SK-N-MC (cell line): Measurements from ENCODE around the gene CCDC78.
"Not testable (repeated sequence)": the region's sequence is repeated elsewhere in the genome, so short reads cannot be mapped to it uniquely, and the experiment has no call there.

ENCODE experiments used
- DNase-seq: peaks from one replicate; pipeline ENCODE4 v3.0.0-alpha.2; 2011; ENCODE audit warnings: low read depth, low spot score
- H3K27ac ChIP-seq: fragments of 200-600 bp; sonication (generic); 2 replicates; pipeline ENCODE4 v1.5.1; 2016; ENCODE audit warnings: mixed run types
- H3K36me3 ChIP-seq: fragments of 200-600 bp; sonication (generic); 2 replicates; pipeline ENCODE4 v1.6.1; 2017; ENCODE audit warnings: antibody characterized with exemption, low read length, mixed read lengths; ENCODE audit not compliant: insufficient read depth
- H3K4me3 ChIP-seq: fragments of 200-600 bp; sonication (generic); 2 replicates; pipeline ENCODE4 v1.5.1; 2016
- H3K9ac ChIP-seq: fragments of 200-600 bp; sonication (generic); 2 replicates; pipeline ENCODE4 v1.8.0; 2017; ENCODE audit warnings: mixed run types, mixed read lengths; ENCODE audit not compliant: insufficient read length
- H3K9me3 ChIP-seq: fragments of 200-600 bp; sonication (generic); 2 replicates; pipeline ENCODE4 v1.6.1; 2017; ENCODE audit warnings: low read depth, mild to moderate bottlenecking, antibody characterized with exemption, low read length, moderate library complexity, mixed read lengths
- EZH2 ChIP-seq: fragments of 200-600 bp; sonication (generic); IDR thresholded peaks from one replicate; pipeline ENCODE4 v1.6.1; 2017; ENCODE audit warnings: antibody characterized with exemption
- FOXP2 ChIP-seq: optimal IDR thresholded peaks from 2 replicates; pipeline ENCODE3; 2011; ENCODE audit warnings: mild to moderate bottlenecking, moderate library complexity; ENCODE audit not compliant: insufficient read depth; ENCODE audit errors: extremely low read length, control extremely low read depth
- POLR2AphosphoS5 ChIP-seq: IDR thresholded peaks from 2 replicates; pipeline ENCODE4 v1.6.1; 2012; ENCODE audit warnings: mild to moderate bottlenecking, low read depth, low read length, borderline replicate concordance

Gene CCDC78

GRCh38 chr16:761625-762513 lies 35.6 kb upstream of the CCDC78 start:
- no peak overlapping the region for H3K27ac ChIP-seq
- H3K36me3 ChIP-seq, result no peaks in the 10 kb centered on the region
- TF ChIP-seq EZH2, result no peak
- no peak for TF ChIP-seq POLR2AphosphoS5
- TF ChIP-seq FOXP2, result no peak
- H3K9me3 ChIP-seq, result no peaks in the 10 kb centered on the region
- no peak overlapping the region for H3K4me3 ChIP-seq
- H3K9ac ChIP-seq, result no peak overlapping the region
- no peak for DNase-seq

GRCh38 chr16:760545-761343 lies 34.5 kb upstream of the CCDC78 start, which contains the start of gene MSLN:
Gene MSLN (plus strand): TSS chr16:760734. CDS start chr16:762681, 1,947 bp downstream.
- H3K9me3 ChIP-seq, result no peaks in the 10 kb centered on the region
- no peak within 1 kb of the TSS for H3K9ac ChIP-seq
- no peak within 1 kb of the TSS for H3K4me3 ChIP-seq
- no peak within 1 kb of the TSS for H3K27ac ChIP-seq
- TF ChIP-seq EZH2 (no peak), POLR2AphosphoS5 (no peak), FOXP2 (no peak)
- no peaks in the 10 kb centered on the region for H3K36me3 ChIP-seq
- DNase-seq, result no peak

DNA sequence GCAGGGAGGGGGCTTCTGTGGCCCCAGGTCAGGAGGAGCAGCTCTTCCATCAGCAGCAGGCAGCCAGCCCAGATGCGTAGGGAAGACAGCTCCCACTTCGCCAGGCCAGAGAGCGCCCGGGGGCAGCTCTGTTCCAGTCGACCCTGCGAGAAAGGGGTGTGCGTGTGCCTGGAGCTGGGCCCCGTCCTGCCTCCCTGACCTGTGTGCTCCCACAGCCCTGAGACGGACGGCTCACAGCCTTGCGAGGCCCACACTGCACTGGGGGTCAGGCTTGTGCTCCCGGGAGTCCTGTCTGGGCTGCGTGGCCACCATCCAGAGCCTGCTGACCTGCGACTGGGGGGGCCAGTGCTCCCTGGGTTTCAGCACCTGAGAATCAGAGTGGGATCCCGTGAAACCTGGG lies 33.8 kb upstream of the CCDC78 start:
- H3K4me3 ChIP-seq, result no peak overlapping the region
- no peak for DNase-seq
- H3K9ac ChIP-seq, result no peak overlapping the region
- no peaks in the 10 kb centered on the region for H3K9me3 ChIP-seq
- H3K27ac ChIP-seq, result no peak overlapping the region
- no peak for TF ChIP-seq FOXP2
- no peak for TF ChIP-seq EZH2
- no peak for TF ChIP-seq POLR2AphosphoS5
- no peaks in the 10 kb centered on the region for H3K36me3 ChIP-seq

DNA sequence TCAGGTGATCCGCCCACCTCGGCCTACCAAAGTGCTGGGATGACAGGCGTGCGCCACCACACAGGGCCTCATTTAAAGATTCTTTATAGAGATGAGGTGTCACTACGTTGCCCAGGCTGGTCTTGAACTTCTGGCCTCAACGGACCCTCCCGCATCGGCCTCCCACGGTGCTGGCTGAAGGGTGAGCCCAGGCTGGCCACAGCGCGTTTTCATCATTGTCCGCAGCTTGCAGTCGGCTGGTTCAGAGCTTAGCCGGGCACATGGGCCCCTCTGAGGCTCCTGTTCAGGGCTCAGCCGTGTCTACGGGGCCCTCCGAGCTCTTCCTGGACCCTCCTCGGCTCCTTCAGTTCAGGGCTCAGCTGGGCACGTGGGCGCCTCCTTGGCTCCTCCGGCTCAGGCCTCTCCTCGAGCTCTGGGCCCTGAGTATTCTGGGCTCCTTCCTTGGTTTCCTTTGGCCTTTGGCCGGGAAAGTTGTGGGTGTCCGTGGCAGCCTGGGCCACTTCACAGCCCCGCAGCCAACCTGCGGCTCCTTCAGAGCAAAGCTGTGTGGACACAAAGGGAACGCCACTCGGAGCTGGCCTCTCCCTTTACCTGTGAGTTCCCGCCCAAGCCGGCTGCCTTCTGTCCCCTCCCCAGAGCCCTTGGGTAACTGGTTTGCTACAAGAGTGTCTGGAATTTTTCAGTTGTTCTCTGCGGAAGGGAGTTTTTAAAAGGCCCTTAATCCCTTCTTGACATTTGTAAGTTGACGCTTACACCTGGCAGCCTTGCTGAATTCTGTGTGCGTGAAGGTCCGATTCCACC lies 33.1 kb upstream of the CCDC78 start:
- H3K9me3 ChIP-seq, result no peaks in the 10 kb centered on the region
- no peak overlapping the region for H3K9ac ChIP-seq
- TF ChIP-seq EZH2 (no peak), FOXP2 (no peak), POLR2AphosphoS5 (no peak)
- no peak for DNase-seq
- no peaks in the 10 kb centered on the region for H3K36me3 ChIP-seq
- no peak overlapping the region for H3K27ac ChIP-seq
- H3K4me3 ChIP-seq, result no peak overlapping the region

DNA sequence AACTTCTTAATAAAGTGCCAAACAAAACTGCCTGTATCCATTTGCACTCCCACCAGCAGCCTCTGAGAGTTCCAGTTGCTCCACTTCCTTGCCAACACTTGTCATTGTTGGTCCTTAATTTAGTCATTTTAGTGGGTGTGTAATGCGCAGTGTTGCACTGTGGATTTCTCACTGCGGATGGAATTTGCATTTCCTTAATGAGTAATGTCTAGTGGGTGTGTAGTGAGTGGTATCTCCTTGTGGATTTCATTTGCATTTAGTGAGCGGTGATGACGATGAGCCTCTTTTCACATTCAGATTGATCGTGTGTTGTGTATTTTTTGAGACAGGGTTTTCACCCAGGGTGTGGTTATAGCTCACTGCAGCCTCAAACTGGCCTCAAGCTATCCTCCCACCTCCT lies 30.2 kb upstream of the CCDC78 start:
- Histone ChIP-seq H3K4me3 (no peak overlapping the region), H3K36me3 (no peaks in the 10 kb centered on the region), H3K27ac (no peak overlapping the region), H3K9me3 (no peaks in the 10 kb centered on the region), H3K9ac (no peak overlapping the region)
- DNase-seq, result no peak
- TF ChIP-seq EZH2 (no peak), FOXP2 (no peak), POLR2AphosphoS5 (no peak)

DNA sequence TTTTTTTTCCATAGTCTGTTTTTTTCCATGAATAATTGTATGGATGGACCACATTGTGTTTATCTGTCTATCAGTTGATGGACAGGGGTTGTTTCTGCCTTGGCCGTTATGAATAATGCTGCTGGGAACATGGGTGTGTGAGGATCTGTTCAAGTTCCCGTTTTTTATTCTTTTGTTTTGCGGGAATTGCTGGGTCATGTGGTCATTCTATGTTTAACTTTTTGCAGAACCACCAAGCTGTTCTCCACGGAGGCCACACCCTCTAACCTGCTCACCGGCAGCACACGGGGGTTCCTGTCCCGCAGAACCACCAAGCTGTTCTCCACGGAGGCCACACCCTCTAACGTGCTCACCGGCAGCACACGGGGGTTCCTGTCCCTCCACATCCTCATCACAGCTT lies 28.4 kb upstream of the CCDC78 start:
- Histone ChIP-seq H3K9me3 (no peaks in the 10 kb centered on the region), H3K36me3 (no peaks in the 10 kb centered on the region), H3K9ac (no peak overlapping the region), H3K27ac (no peak overlapping the region), H3K4me3 (no peak overlapping the region)
- no peak for TF ChIP-seq EZH2
- TF ChIP-seq FOXP2, result no peak
- TF ChIP-seq POLR2AphosphoS5, result no peak
- no peak for DNase-seq

GRCh38 chr16:754121-754607 lies 27.9 kb upstream of the CCDC78 start:
- H3K27ac ChIP-seq, DNase-seq, H3K4me3 ChIP-seq, H3K9ac ChIP-seq, H3K9me3 ChIP-seq, H3K36me3 ChIP-seq: not testable (repeated sequence)

- no peak for DNase-seq
- TF ChIP-seq FOXP2 (no peak), EZH2 (no peak), POLR2AphosphoS5 (no peak)
- H3K4me3 ChIP-seq, result no peak overlapping the region
Measured at GRCh38 chr16:752007-752312, 25.7 kb upstream of the CCDC78 start.

More at GRCh38 chr16:752007-752312, 25.7 kb upstream of the CCDC78 start:
- Histone ChIP-seq H3K9me3 (no peaks in the 10 kb centered on the region), H3K36me3 (no peaks in the 10 kb centered on the region), H3K27ac (no peak overlapping the region), H3K9ac (no peak overlapping the region)
